Measurements from ENCODE around the gene CCDC197. TPM values are rescaled to one million over a fixed set of nuclear protein-coding genes. Genes with fewer than 3 reads are reported as not detected.

CCDC197 gene
- total RNA-seq, 2 experiments from 2014 or later = 0.44 to 0.69 TPM

- ChIA-PET POLR2A (interaction anchor here (1.3 kb wide), 1 partner anchor 55 kb away, joined by 5 read pairs; the partner anchor contains the start of genes DDX24 and IFI27L1), CTCF (interaction anchor here (1.8 to 3.9 kb wide), 5 partner anchors 9 to 110 kb away, joined by 3 to 43 read pairs (median 17); no protein-coding TSS in a partner anchor)
- H3K4me1 Mint-ChIP-seq (ENCODE audit: low read depth) = peaks cover 37% of the 10 kb centered on the region
- peak overlapping the region; percentile 56 for H3K4me3 Mint-ChIP-seq
- DNase-seq = no peak
- H3K27ac Mint-ChIP-seq = no peak overlapping the region
- no peaks in the 10 kb centered on the region for H3K27me3 Mint-ChIP-seq
- H3K36me3 Mint-ChIP-seq = no peaks in the 10 kb centered on the region
- H3K9me3 Mint-ChIP-seq = no peaks in the 10 kb centered on the region
- intact Hi-C loops (cut with micrococcal nuclease) = loop anchor here (1.0 to 2.0 kb wide), 4 partner anchors 14 to 150 kb away; partner anchors contain the start of genes DDX24 and IFI27L1
Observed at GRCh38 chr14:94026889-94027469, 29.9 kb downstream of the CCDC197 start.

- DNase-seq = no peak
- H3K9me3 Mint-ChIP-seq = no peaks in the 10 kb centered on the region
- peaks cover 29% of the 10 kb centered on the region for H3K4me1 Mint-ChIP-seq (ENCODE audit: low read depth)
- peak overlapping the region; percentile 18 for H3K27ac Mint-ChIP-seq
- CTCF ChIA-PET = interaction anchor here (0.7 to 3.9 kb wide), 14 partner anchors 8 to 152 kb away, joined by 3 to 43 read pairs (median 4); no protein-coding TSS in a partner anchor
- peak overlapping the region; percentile 56 for H3K4me3 Mint-ChIP-seq
- no peaks in the 10 kb centered on the region for H3K27me3 Mint-ChIP-seq
- no peaks in the 10 kb centered on the region for H3K36me3 Mint-ChIP-seq
- intact Hi-C loops (cut with micrococcal nuclease) = loop anchor here (2.0 kb wide), 3 partner anchors 15 to 149 kb away; partner anchors contain the start of genes DDX24 and IFI27L1
- POLR2A ChIA-PET = interaction anchor here (1.2 to 1.3 kb wide), 3 partner anchors 9 to 54 kb away, joined by 4 to 5 read pairs (median 5); partner anchors contain the start of genes DDX24 and IFI27L1
Observed at GRCh38 chr14:94027566-94028449, 30.7 kb downstream of the CCDC197 start.

- Mint-ChIP-seq H3K27ac (peak overlapping the region; percentile 35), H3K4me3 (peak overlapping the region; percentile 6), H3K9me3 (no peaks in the 10 kb centered on the region), H3K36me3 (no peaks in the 10 kb centered on the region), H3K4me1 (ENCODE audit: low read depth) (peaks cover 24% of the 10 kb centered on the region), H3K27me3 (no peaks in the 10 kb centered on the region)
- peak; percentile 75 for DNase-seq
- intact Hi-C loops (cut with micrococcal nuclease) = no loop called here
- ChIA-PET POLR2A (interaction anchor here (0.6 to 1.2 kb wide), 4 partner anchors 8 to 53 kb away, joined by 3 to 5 read pairs (median 4); partner anchors contain the start of genes DDX24 and IFI27L1), CTCF (interaction anchor here (0.6 to 3.9 kb wide), 17 partner anchors 7 to 151 kb away, joined by 3 to 43 read pairs (median 4); partner anchors contain the start of genes DDX24 and IFI27L1)
Observed at GRCh38 chr14:94028450-94028826, 31.3 kb downstream of the CCDC197 start.

- no peaks in the 10 kb centered on the region for H3K36me3 Mint-ChIP-seq
- ChIA-PET POLR2A (interaction anchor here (0.9 to 1.2 kb wide), 2 partner anchors 18 to 52 kb away, joined by 3 to 4 read pairs; partner anchors contain the start of genes DDX24 and IFI27L1), CTCF (interaction anchor here (0.9 to 2.9 kb wide), 6 partner anchors 18 to 107 kb away, joined by 3 to 23 read pairs (median 5); partner anchors contain the start of genes DDX24 and IFI27L1)
- H3K4me3 Mint-ChIP-seq = no peak overlapping the region
- intact Hi-C loops (cut with micrococcal nuclease) = no loop called here
- H3K27ac Mint-ChIP-seq = no peak overlapping the region
- no peak for DNase-seq
- H3K9me3 Mint-ChIP-seq = no peaks in the 10 kb centered on the region
- peaks cover 24% of the 10 kb centered on the region for H3K4me1 Mint-ChIP-seq (ENCODE audit: low read depth)
- H3K27me3 Mint-ChIP-seq = no peaks in the 10 kb centered on the region
Observed at GRCh38 chr14:94029265-94029664, 32.2 kb downstream of the CCDC197 start.

GRCh38 chr14:94029671-94030203 lies 32.6 kb downstream of the CCDC197 start:
- intact Hi-C loops (cut with micrococcal nuclease) = no loop called here
- Mint-ChIP-seq H3K9me3 (no peaks in the 10 kb centered on the region), H3K27ac (no peak overlapping the region), H3K4me3 (no peak overlapping the region), H3K4me1 (ENCODE audit: low read depth) (peaks cover 24% of the 10 kb centered on the region), H3K27me3 (no peaks in the 10 kb centered on the region), H3K36me3 (no peaks in the 10 kb centered on the region)
- CTCF ChIA-PET = interaction anchor here (0.9 to 2.9 kb wide), 3 partner anchors 25 to 107 kb away, joined by 3 to 23 read pairs (median 17); no protein-coding TSS in a partner anchor
- DNase-seq = no peak
- POLR2A ChIA-PET = no interaction called here

- Mint-ChIP-seq H3K27ac (no peak overlapping the region), H3K36me3 (no peaks in the 10 kb centered on the region), H3K27me3 (no peaks in the 10 kb centered on the region), H3K4me1 (ENCODE audit: low read depth) (peaks cover 24% of the 10 kb centered on the region), H3K9me3 (no peaks in the 10 kb centered on the region), H3K4me3 (no peak overlapping the region)
- CTCF ChIA-PET = no interaction called here
- intact Hi-C loops (cut with micrococcal nuclease) = no loop called here
- POLR2A ChIA-PET = no interaction called here
- no peak for DNase-seq
Observed at GRCh38 chr14:94030571-94030970, 33.5 kb downstream of the CCDC197 start.

GRCh38 chr14:94031161-94031882 lies 34.2 kb downstream of the CCDC197 start:
- Mint-ChIP-seq H3K4me1 (ENCODE audit: low read depth) (peaks cover 19% of the 10 kb centered on the region), H3K9me3 (no peaks in the 10 kb centered on the region), H3K36me3 (no peaks in the 10 kb centered on the region), H3K27ac (no peak overlapping the region), H3K4me3 (no peak overlapping the region), H3K27me3 (no peaks in the 10 kb centered on the region)
- ChIA-PET CTCF (interaction anchor here (1.3 kb wide), 1 partner anchor 92 kb away, joined by 3 read pairs; no protein-coding TSS in a partner anchor), POLR2A (no interaction called here)
- intact Hi-C loops (cut with micrococcal nuclease) = no loop called here
- no peak for DNase-seq

- DNase-seq = no peak
- no peaks in the 10 kb centered on the region for H3K27me3 Mint-ChIP-seq
- peaks cover 22% of the 10 kb centered on the region for H3K4me1 Mint-ChIP-seq (ENCODE audit: low read depth)
- no peak overlapping the region for H3K27ac Mint-ChIP-seq
- intact Hi-C loops (cut with micrococcal nuclease) = no loop called here
- no peak overlapping the region for H3K4me3 Mint-ChIP-seq
- no peaks in the 10 kb centered on the region for H3K9me3 Mint-ChIP-seq
- no peaks in the 10 kb centered on the region for H3K36me3 Mint-ChIP-seq
- ChIA-PET CTCF (interaction anchor here (1.3 kb wide), 1 partner anchor 92 kb away, joined by 3 read pairs; no protein-coding TSS in a partner anchor), POLR2A (no interaction called here)
Observed at GRCh38 chr14:94031883-94032279, 34.8 kb downstream of the CCDC197 start.

GRCh38 chr14:94034886-94035285 lies 37.8 kb downstream of the CCDC197 start:
- DNase-seq = no peak

GRCh38 chr14:94036313-94037167 lies 39.4 kb downstream of the CCDC197 start:
- H3K27ac Mint-ChIP-seq = no peak overlapping the region
- CTCF ChIA-PET = interaction anchor here (0.5 to 8.4 kb wide), 51 partner anchors 9 to 1302 kb away, joined by 3 to 187 read pairs (median 4); partner anchors contain the start of genes DDX24, IFI27L1, IFI27L2 and OTUB2
- H3K36me3 Mint-ChIP-seq = no peaks in the 10 kb centered on the region
- intact Hi-C loops (cut with micrococcal nuclease) = loop anchor here (1.0 to 5.0 kb wide), 5 partner anchors 45 to 451 kb away; partner anchors contain the start of genes DDX24, IFI27L1 and IFI27L2
- DNase-seq = peak; percentile 88
- H3K4me1 Mint-ChIP-seq (ENCODE audit: low read depth) = peaks cover 3% of the 10 kb centered on the region
- POLR2A ChIA-PET = interaction anchor here (1.0 to 1.9 kb wide), 4 partner anchors 8 to 100 kb away, joined by 4 to 6 read pairs (median 4); partner anchors contain the start of genes DDX24, IFI27L1 and OTUB2
- no peaks in the 10 kb centered on the region for H3K27me3 Mint-ChIP-seq
- no peaks in the 10 kb centered on the region for H3K9me3 Mint-ChIP-seq
- no peak overlapping the region for H3K4me3 Mint-ChIP-seq

More at GRCh38 chr14:94034886-94035285, 37.8 kb downstream of the CCDC197 start:
- ChIA-PET CTCF (interaction anchor here (1.2 to 8.4 kb wide), 12 partner anchors 8 to 147 kb away, joined by 4 to 187 read pairs (median 30); partner anchors contain the start of genes DDX24, IFI27L1, IFI27L2 and OTUB2), POLR2A (no interaction called here)
- Mint-ChIP-seq H3K36me3 (no peaks in the 10 kb centered on the region), H3K27me3 (no peaks in the 10 kb centered on the region), H3K4me3 (no peak overlapping the region), H3K9me3 (no peaks in the 10 kb centered on the region), H3K27ac (no peak overlapping the region), H3K4me1 (ENCODE audit: low read depth) (peaks cover 3% of the 10 kb centered on the region)
- intact Hi-C loops (cut with micrococcal nuclease) = loop anchor here (5.0 kb wide), 1 partner anchor 452 kb away; no protein-coding TSS in a partner anchor

Measured in activated CD4-positive, alpha-beta memory T cell treated with anti-CD3 and anti-CD28 coated beads for 36 hours (primary cell).